Left lung (tissue), 10 donors: ENCODE measurements around the gene ROBO2. TPM values are rescaled to one million over a fixed set of nuclear protein-coding genes. Genes with fewer than 3 reads are reported as not detected.

ENCODE experiments used
- ATAC-seq: fragments of 200-7000 bp; cut with Tn5 transposase; one replicate; pipeline ENCODE4 v1.9.1; 2020; ENCODE audit warnings: moderate library complexity
- DNase-seq, 4 donors: peaks; one replicate each; pipeline ENCODE4 v3.0.0-alpha.2; 2013 to 2020
- H3K27ac ChIP-seq, 2 donors: fragments of 200-600 bp; sonication (generic) in 1 of 2; one replicate each; pipeline versions ENCODE4 v1.5.0 to v1.8.0; 2020 to 2021
- H3K27me3 ChIP-seq, 2 donors: fragments of 200-600 bp; sonication (generic) in 1 of 2; one replicate each; pipeline versions ENCODE4 v1.5.0 to v1.8.0; 2020 to 2021
- H3K36me3 ChIP-seq, 2 donors: fragments of 200-600 bp; sonication (generic) in 1 of 2; one replicate each; pipeline versions ENCODE4 v1.5.0 to v1.8.0; 2020 to 2021
- H3K4me1 ChIP-seq, 2 donors: fragments of 200-600 bp; one replicate each; pipeline ENCODE4 v1.8.0; 2021
- H3K4me3 ChIP-seq, 2 donors: fragments of 200-600 bp; sonication (generic) in 1 of 2; one replicate each; pipeline versions ENCODE4 v1.5.0 to v1.8.0; 2020 to 2021; ENCODE audit warnings: mild to moderate bottlenecking in 1 of 2
- H3K9me3 ChIP-seq, 2 donors: fragments of 200-600 bp; sonication (generic) in 1 of 2; one replicate each; pipeline versions ENCODE4 v1.5.0 to v1.8.0; 2020 to 2021
- intact Hi-C, 2 donors: fragments of 100-400 bp; cut with DNase I; formaldehyde crosslinking; loops; one replicate each; pipeline versions ENCODE4 v1.11.2 to v1.14.2; 2022
- polyA plus RNA-seq, 6 donors: library from polyadenylated mRNA; unstranded; fragments of 120-200 nt; gene quantifications; one replicate each; pipeline ENCODE4 v1.2.1, GENCODE V29; 2013; ENCODE audit not compliant: insufficient read length in 6 of 6
- total RNA-seq, 2 donors: library from RNA; stranded (reverse); fragmentation: NEBNext Ultra II Directional; extraction: Animal tissue kit (Norgen Biotek cat#: 25700); gene quantifications; one replicate each; pipeline ENCODE4 v1.2.1, GENCODE V29; 2021
- TF ChIP-seq, protein P1 (sequence below), 2 donors: fragments of 200-600 bp; sonication (generic) in 1 of 2; IDR thresholded peaks; one replicate each; pipeline versions ENCODE4 v1.5.0 to v1.8.0; 2021; ENCODE audit warnings: antibody characterized with exemption in 2 of 2
- donor health status: DM: no; HTN: yes; CAD: no.
- donor health status: DM: no; HTN: no; CAD: no.

Gene ROBO2
- total and polyA plus RNA-seq, 8 donors = 4.9 to 66.2 (median 51.1) TPM

GRCh38 chr3:77475507-77475906 lies 435.6 kb downstream of the ROBO2 start:
- intact Hi-C loops = no loop called here
- Histone ChIP-seq H3K4me1 (no peaks in the 10 kb centered on the region), H3K36me3 (no peaks in the 10 kb centered on the region), H3K4me3 (no peak overlapping the region), H3K9me3 (peaks cover 0 to 5% of the 10 kb centered on the region in 2 donors), H3K27ac (no peak overlapping the region), H3K27me3 (no peaks in the 10 kb centered on the region)
- ATAC-seq (peak; percentile 29), DNase-seq (no peak)
- TF ChIP-seq, protein P1, sequence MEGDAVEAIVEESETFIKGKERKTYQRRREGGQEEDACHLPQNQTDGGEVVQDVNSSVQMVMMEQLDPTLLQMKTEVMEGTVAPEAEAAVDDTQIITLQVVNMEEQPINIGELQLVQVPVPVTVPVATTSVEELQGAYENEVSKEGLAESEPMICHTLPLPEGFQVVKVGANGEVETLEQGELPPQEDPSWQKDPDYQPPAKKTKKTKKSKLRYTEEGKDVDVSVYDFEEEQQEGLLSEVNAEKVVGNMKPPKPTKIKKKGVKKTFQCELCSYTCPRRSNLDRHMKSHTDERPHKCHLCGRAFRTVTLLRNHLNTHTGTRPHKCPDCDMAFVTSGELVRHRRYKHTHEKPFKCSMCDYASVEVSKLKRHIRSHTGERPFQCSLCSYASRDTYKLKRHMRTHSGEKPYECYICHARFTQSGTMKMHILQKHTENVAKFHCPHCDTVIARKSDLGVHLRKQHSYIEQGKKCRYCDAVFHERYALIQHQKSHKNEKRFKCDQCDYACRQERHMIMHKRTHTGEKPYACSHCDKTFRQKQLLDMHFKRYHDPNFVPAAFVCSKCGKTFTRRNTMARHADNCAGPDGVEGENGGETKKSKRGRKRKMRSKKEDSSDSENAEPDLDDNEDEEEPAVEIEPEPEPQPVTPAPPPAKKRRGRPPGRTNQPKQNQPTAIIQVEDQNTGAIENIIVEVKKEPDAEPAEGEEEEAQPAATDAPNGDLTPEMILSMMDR (IDR thresholded peaks at IDR 0.05) = no peak

DNA sequence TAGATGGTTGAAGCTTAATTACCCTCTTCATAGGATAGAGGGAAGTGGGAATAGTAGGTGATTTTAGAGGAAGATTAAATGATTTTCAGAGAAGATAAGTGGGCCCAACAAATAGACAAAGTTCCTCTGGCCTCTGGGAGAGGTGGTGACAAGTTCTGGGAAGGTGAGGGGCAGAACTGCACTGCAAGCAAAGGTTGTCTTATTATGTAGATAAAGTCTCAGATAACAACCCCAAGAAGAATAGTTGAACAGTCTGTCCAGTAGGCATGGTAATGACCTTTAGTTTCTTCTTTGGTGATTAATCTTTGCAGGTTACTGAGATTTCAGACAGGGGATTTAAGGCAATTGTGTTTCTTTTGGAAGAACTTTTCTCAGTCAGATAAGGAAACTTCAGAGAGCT lies 439.1 kb downstream of the ROBO2 start:
- H3K27ac ChIP-seq = no peak overlapping the region
- intact Hi-C loops = no loop called here
- DNase-seq = no peak
- H3K9me3 ChIP-seq = peaks cover 0 to 3% of the 10 kb centered on the region in 2 donors
- H3K36me3 ChIP-seq = no peaks in the 10 kb centered on the region
- TF ChIP-seq, protein P1 (IDR thresholded peaks at IDR 0.05) = no peak
- no peak for ATAC-seq
- no peak overlapping the region for H3K4me3 ChIP-seq
- no peaks in the 10 kb centered on the region for H3K4me1 ChIP-seq
- no peaks in the 10 kb centered on the region for H3K27me3 ChIP-seq

DNA sequence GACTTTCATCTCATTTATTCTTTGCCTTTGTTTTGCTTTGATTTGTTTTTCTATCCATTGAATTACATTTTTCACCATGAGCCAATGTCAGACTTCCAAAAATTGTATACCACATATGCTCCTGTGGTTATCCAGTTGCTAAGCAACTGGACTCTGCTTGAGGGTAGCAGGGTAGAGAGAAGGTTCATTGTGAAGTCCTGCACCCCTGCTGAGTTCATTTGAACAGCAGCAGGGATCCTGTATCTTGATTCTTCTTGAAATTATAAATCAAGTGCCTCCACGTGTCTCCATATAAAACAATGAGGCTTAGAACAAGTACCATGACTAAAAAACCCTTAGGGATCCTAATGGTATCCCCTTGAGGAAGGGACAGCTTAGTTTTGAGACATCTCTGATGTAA lies 449.3 kb downstream of the ROBO2 start:
- Histone ChIP-seq H3K27me3 (no peaks in the 10 kb centered on the region), H3K4me3 (no peak overlapping the region), H3K4me1 (no peaks in the 10 kb centered on the region), H3K9me3 (peaks cover 0 to 21% of the 10 kb centered on the region in 2 donors), H3K36me3 (no peaks in the 10 kb centered on the region), H3K27ac (no peak overlapping the region)
- no peak for ATAC-seq
- DNase-seq = no peak
- intact Hi-C loops = no loop called here
- TF ChIP-seq, protein P1 (IDR thresholded peaks at IDR 0.05) = no peak

GRCh38 chr3:77491961-77492360 lies 452.1 kb downstream of the ROBO2 start:
- no peaks in the 10 kb centered on the region for H3K4me1 ChIP-seq
- ATAC-seq (no peak), DNase-seq (no peak)
- TF ChIP-seq, protein P1 (IDR thresholded peaks at IDR 0.05) = no peak
- no peaks in the 10 kb centered on the region for H3K27me3 ChIP-seq
- H3K36me3 ChIP-seq = no peaks in the 10 kb centered on the region
- H3K9me3 ChIP-seq = peaks cover 0 to 1% of the 10 kb centered on the region in 2 donors
- H3K4me3 ChIP-seq = no peak overlapping the region
- H3K27ac ChIP-seq = no peak overlapping the region
- intact Hi-C loops = no loop called here

- no peak for DNase-seq
- Histone ChIP-seq H3K4me1 (no peaks in the 10 kb centered on the region), H3K27me3 (no peaks in the 10 kb centered on the region), H3K4me3 (no peak overlapping the region), H3K36me3 (no peaks in the 10 kb centered on the region), H3K27ac (no peak overlapping the region), H3K9me3 (no peaks in the 10 kb centered on the region)
- intact Hi-C loops = no loop called here
- TF ChIP-seq, protein P1 (IDR thresholded peaks at IDR 0.05) = no peak
- no peak for ATAC-seq
Measured at GRCh38 chr3:77500721-77501120, 460.8 kb downstream of the ROBO2 start.
